NCI-H2196 treated with DMSO at 0.1 percent for 48 hours (cell line): ENCODE data around the gene RAB11FIP4.

ENCODE experiments used
- DNase-seq: peaks from one replicate; lab custom pipeline; 2025; ENCODE audit not compliant: unreplicated experiment; lab: John Stamatoyannopoulos, UW

The RAB11FIP4 gene

DNA sequence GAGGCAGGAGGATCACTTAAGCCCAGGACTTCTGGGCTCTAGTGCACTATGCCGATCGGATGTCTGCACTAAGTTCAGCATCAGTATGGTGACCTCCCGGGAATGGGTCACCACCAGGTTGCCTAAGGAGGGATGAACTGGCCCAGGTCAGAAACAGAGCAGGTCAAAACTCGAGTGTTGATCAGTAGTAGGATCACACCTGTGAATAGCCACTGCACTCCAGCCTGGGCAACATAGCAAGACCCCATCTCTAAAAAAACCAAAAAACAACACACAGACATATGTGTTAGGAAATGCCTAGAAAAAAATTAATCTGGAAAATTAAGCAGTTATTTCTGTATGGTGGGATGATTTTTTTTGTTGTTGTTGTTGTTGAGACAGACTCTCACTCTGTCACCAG is 127.0 kb downstream of the RAB11FIP4 start:
- no peak for DNase-seq

DNA sequence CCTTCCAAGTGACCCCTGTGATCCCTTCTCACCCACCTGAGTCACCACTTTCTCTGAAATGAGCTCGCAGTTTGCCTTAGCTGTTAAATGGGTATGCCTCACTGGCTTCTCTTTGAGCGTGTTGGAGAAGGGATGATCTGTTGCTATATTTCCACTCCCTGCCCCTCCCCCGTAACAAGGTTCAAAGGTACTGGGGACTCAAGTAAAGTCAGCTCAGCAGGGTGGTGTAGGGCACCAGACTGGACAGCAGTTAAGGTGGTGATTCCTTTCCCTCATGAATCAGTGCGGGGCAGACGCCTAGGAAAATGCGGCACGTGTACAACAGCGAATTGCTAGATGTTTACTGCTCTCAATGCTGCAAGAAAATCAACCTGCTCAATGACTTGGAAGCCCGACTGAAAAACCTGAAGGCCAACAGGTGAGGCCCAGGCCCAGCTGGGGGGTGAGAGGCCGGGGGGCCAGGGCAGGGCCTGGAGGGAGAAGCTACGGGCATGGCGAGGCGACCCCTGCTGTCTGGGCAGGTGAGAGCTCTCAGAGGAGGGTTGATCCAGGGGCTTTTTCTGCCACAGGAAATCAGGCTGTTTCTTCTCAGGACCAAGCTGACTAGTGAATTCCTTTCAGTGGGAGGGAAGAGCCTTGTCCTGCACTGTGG is 130.3 kb downstream of the RAB11FIP4 start:
- DNase-seq: no peak

DNA sequence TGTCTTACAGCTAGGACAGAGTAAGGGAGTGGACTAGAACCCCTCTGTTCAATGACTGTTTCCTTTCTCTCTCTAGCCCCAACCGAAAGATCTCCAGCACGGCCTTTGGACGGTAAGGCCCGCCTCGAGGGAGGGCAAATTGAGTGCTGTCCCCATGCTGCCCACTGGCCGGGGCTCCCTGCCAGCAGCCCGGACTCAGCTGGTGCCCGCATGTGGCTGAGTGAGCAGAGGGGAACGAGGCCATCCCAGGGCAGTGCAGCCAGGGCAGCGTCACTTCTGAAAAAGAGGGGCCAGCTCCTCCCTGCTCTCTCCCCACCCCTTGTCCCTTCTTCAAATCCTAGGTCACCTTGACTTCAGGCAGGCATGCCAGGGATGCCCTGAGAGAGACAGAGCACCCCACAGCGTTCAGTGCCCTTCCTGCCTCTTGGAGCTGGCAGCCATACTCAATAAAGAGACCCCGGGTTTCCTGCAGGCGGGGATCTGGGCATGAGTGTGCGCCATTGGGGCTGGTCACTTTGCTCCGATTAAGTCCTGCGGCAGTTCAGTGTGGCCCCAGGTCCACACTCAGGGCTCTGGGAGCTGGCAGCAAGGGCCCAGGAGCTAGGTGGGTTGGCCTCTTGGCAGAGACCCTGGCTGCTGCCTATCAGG is 130.9 kb downstream of the RAB11FIP4 start:
- DNase-seq: no peak

DNA sequence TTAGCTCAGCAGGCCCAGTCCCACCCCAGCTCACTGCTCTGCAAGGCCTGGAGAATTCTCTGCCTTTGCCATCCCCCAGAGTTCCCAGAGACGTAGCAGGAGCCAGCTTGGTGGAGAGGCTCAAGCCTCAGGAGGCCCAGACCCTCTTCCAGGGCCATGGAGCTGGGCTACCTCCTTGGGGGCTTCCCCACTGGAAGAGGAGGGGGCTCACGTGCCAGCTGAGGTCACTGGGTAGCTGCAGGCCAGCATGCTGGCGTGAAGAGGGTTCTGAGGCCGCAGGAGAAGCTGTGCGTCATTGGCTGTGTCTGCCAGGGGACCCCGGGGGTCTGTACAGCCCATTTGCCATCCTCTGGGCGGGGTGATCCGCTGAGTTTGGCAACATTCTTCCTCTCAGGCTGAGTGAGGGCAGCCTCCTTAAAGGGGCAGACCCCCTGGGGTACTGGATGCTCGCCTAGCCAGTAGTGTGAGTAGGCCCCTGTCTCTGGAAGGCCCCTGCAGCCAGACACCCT is 131.6 kb downstream of the RAB11FIP4 start:
- no peak for DNase-seq

DNA sequence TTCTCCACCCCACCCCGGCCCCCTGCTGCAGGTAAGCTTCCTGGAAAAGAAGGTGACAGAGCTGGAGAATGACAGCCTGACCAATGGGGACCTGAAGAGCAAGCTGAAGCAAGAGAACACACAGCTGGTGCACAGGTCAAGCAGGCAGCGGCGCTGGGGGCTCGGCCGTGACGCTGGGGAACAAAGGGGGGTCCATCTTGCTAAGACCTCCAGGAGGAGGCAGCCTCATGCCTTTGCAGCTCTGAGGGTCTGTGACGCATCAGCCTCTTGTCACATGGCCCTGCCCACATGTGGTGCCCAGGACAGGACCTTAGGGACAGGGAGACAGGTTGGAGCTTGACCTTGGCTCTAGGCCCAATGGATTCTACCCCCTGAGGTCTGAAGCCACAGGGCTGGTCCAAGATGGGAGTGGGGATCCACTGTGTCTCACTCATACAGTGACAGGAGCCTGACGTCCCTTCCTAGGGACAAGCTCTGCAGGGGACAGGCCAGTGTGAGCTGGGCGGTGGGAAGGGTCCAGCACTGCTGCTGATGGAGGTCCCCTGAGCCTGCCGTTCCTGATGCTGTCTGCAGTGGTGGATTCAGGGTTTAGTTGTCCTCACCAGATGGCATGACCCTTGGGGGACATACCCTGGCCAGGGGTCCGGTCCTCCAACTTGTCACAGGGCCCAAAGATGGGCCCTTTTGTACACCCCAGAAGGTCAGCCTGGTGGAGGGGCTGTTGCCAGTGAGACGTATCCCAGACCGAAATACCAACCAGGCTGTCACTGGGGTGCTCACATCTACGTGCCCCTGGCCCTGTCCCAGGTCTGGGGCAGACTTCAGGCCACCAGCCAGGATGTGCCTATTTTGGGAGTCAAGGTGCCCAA is 132.6 kb downstream of the RAB11FIP4 start:
- DNase-seq: no peak

DNA sequence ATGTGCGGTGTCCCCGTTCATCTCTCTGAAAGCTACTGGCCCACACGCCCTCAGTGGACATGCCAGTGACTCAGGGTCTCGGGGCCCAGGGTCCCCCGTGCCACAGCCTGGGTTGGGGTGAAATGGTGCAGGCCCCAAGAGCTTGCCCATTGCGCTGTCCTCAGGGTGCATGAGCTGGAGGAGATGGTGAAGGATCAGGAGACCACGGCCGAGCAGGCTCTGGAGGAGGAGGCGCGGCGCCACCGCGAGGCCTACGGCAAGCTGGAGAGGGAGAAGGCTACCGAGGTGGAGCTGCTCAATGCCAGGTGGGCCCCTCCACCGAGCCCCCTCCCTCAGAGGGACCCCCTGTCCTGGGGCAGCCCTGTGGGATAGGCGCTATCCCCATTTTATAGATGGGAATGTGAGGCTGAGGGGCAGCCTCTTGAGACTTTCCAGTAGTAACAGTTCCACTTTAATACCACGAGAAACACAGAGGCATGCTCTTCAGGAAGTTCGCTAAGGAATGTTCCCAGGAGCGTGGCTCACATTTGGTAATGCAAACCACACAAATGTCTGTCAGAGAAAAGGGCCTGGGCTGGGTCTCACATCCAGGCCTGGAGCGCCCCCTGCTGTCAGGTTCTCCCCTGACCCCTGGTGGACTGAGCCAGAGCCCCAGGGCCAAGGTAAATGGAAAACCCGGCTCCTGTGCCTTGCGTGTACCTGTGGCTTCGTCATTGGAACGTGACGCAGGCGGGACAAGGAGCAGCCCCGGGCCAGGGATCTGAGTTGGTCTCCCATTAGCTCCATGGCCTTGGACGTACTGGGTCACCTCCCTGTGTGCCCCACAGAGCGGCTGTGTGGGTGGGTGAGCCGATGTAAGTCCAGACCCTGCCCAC is 133.7 kb downstream of the RAB11FIP4 start:
- no peak for DNase-seq

DNA sequence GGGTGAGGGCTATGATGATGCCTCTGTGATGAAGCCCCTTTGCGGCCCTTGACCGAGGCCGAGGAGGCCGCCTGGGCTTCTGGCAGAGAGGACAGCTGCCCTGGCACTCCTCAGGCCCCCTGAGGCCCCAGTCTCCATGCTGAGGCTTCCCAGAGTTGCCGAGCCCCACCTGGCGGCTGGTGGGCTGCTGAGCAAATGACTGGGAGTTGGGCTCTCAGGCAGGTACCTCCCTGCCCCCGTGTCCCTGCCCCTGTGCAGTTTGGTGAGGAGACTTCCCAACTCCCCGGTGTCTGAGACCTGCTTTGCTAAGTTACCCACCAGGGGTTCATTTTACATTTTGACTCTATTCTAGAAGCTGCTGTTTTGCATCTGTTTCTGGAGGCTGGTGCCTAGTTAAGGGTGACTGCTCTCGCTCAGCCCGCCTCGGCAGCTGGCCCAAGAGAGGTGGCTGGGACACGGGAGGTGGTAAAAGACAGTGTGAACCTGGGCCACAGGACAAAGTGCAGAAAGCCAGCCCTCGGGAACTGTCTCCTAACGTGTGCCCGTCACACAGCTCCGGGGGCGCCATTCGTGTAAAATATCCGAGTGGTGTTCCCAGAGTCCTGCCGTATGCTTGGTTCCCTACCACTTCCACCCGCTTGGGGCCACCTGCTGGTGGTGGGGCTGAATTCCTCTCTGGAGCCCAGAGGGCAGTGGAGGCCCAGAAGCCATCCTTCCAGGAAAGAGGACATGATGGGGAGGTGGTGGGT is 134.5 kb downstream of the RAB11FIP4 start:
- DNase-seq: no peak

DNA sequence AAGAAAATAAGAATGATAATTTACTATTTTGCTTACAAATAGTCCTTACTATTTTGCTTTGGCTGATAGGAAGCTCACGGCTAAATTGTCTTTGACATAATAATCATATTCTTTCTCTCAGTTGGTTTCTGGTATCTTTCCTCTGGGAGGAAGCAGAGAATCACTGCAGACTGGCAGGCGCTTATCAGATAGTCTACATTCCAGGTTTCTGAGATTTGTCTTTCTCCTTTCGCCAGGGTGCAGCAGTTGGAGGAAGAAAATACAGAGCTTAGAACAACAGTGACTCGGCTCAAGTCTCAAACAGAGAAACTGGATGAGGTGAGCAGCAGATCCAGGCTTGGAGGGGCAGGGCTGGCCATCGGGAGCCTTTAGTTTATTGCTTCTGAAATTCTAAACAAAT is 136.1 kb downstream of the RAB11FIP4 start:
- no peak for DNase-seq

DNA sequence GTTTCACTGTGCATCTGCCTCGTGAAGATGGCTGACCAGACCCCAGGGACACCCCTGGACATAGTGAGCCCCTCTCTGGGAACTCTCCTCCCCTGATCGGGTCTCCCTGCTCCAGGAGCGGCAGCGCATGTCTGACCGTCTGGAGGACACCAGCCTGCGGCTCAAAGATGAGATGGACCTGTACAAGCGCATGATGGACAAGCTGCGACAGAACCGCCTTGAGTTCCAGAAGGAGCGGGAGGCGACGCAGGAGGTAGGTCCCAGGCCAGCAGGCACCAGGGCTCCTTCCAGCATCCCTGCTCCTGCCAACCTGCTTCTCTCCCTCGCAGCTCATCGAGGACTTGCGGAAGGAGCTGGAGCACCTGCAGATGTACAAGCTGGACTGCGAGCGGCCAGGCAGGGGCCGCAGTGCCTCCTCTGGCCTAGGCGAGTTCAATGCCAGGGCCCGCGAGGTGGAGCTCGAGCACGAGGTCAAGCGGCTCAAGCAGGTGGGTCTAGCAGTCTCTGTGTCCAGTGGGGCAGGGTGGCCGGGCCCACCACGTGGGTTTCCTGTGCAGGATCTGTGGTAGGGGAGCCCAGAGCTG is 136.9 kb downstream of the RAB11FIP4 start:
- no peak for DNase-seq

DNA sequence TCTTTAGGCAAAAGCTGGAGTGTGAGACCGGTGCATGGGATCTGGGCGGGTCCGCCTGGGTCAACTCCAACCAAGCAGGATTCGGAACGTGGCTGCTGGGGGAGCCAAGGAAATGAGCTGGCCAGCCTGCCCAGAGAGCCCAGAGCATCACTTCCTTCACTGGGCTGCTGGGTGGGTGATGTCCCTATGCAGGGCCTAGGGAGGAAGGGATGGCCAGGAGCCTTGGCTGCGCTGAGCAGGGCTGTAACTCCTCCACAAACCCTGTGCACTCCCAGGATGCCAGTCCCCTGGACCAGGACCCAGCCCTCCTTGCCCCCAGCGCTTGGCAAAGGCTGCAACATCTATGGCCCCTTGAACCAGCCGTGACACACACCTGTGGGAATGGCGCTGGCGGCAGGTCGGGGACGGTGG is 138.4 kb downstream of the RAB11FIP4 start:
- no peak for DNase-seq

DNA sequence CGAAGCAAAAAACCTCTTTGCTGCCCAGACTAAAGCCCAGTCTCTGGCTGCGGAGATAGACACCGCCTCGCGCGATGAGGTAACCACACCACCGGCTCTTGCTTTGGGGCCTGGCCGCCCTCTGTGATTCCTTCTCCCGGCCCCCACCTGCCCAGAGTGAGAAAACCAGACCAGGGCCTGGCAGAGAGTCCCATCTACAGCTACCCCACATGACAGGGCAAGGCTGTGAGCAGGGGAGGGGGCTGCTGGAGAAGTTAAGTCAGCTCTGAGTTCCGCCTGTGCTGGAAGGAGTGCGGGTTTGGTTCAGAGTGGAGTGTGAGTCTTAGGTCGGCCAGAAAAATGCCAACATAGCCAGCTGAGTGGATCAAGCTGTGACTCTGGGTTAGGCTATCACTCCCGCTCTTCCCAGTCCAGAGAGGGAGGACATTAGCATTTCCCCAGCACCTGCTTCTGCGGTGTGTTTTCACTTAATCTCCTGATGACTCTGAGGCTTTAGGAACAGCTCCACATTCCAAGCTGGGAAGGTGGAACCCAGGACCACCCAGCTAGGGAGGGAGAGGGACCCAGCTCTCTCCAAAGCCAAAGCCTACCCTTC is 139.0 kb downstream of the RAB11FIP4 start:
- DNase-seq: no peak

DNA sequence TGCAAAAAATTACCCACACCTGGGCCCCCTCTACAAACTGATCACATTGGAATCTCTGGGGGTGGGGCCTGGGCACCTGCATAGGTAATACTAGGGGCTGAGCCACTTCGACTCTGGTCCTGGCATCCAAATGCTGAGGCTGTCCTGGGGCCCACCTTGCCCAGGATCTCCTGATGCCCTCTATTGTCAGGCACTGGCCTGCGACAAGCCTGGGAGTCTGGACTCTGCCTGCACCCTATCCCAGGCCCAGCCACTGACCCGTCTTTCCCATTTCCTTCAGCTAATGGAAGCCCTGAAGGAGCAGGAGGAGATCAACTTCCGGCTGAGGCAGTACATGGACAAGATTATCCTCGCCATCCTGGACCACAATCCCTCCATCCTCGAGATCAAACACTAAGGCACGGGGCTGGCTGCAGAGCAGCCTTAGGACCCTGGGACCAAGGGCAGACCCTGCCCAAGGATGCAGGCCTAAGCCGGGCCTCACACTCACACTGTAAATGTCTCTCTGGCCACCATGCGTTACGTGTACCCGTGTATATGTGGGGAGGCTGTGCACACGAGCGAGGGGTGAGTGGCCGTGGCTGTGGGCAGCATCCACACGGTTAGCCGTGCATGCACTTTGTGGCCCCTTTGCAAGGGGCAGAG is 140.0 kb downstream of the RAB11FIP4 start:
- no peak for DNase-seq

DNA sequence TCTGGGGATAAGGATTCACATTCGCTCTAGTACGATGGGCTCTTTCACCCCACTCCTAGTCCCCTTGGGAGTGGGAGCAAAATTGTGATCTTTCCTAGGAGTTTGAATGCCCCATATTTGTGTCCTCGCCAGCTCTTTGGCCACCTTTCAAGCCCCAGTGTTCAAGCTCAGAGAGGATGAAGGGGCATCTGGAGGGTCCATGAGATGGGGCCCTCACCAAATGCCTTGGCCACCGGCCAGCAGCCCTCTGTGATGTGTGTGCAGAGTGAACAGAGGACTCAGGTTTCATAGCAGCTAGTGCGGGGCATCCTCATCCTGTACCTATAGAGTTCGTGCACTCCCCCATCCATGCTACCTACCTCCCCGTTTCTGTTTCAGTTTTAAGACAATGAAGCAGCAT is 140.6 kb downstream of the RAB11FIP4 start:
- DNase-seq: no peak

DNA sequence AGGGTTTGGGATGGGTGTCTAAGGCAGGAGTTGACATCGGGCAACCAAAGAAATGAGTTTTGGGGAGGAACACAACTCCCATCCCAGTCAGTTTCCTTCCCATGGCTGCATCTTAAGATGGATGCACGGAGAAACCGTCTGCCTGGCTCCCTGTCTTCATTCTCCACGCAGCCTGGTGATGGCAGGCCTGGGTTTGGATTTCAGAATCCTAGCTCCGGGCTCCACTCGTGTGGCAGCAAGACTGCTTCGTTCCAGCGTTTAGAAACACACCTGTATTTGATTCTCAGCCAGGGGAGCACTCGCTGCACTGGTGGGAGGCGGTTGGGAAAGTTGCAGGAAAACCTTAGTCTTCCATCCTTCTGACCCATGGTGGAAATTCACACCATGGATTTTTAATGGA is 141.1 kb downstream of the RAB11FIP4 start:
- DNase-seq: no peak

DNA sequence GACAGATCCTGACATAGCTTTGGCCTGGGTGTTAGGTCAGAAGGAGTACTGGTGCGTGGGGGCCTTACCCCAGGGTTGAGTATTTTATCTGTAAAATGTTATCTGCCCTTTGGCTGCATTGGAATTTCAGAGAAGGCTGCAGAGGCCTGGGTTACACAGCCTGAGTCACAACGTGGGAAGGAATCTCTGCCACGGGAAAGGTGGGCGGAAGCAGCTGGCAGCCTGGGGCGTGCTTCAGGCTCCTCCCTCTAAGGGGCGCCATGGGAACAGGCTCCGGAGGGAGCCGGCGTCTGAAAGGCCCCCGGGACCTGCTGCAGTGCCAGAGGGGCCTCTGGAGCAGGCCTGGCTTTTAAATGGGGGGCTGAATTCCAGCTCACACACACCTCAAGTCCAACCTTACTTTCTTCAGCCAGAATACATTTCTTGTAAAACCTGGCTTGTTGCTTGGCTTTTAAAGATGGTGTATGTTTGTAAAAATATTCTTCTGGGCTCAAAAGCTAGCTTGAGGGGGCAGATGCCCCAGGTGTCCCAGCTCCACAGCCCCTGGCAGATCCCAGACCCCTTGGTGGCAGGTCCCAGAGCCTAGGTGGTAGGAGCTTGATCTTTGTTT is 142.2 kb downstream of the RAB11FIP4 start:
- no peak for DNase-seq

DNA sequence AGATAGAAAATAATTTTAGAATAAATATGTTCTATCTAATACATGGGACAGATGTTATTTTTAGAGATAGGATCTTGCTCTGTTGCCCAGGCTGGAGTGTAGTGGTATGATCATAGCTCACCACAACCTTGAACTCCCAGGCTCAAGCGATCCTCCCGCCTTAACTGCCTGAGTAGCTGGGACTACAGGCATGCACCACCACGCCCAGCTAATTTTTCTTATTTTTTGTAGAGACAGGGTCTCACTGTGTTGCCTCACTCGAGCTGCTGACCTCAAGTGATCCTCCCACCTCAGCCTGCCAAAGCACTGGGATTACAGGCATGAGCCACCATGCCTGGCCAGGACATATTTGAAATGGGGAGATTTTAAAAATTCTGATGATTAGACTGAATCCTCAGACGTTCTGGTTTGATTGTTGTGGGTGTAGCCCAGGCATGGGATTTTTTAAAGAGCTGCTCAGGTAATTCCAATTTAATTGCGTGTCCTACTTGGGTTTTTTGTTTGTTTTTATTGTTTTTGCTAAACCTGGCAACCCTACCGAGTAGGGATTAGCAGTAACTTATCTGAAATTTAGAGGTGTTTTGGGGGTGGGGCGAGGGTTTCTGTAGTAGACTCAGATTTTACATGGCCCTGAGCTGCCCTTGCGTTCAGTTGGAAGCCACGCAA is 142.9 kb downstream of the RAB11FIP4 start:
- DNase-seq: no peak

DNA sequence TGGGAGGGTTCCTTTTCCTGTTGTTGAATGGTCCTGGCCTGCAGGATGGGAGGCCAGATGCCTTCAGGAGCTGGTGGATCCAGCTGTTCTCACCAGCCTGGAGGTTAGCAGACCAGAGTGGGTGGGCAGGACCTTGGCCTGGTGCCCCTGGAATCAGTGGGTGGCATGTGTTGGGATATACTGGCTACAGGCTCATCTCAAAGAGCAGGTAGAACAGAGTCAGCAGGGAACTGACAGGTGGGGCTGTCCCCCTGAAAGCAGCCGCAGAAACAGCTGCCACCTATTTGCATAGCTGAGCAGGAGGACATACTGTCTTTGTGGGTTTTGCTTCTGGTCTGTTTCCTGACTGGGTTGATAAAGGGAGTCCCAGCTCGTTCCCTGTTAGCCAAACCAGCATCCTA is 144.1 kb downstream of the RAB11FIP4 start:
- DNase-seq: no peak

DNA sequence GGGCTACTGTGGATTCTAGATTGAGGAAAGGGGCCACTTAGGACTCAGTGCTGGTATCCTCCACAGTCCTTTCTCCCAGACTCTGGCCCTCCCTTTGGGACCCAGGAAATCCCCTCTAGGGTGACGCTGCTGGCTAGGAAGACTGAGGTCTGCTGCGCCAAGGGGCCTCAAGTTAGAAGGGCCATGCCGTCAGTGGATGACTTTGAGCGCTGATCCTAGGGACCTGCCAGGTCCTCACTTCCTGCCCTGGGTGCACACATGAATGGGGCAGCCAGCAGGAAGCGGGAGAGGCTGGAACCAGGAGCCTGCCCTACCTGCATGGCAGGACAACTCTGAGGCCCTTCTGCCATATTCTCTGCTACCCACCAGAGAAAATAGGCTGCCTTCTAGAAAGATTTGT is 145.0 kb downstream of the RAB11FIP4 start:
- DNase-seq: no peak
